Activated B cell treated with CpG ODN at 0.5 μM for 24 hours (primary cell): ENCODE measurements around the gene TBC1D26. TPM values are rescaled to one million over a fixed set of nuclear protein-coding genes. Genes with fewer than 3 reads are reported as not detected.

Source experiments
- ATAC-seq: fragments of 200-7000 bp; cut with Tn5 transposase; one replicate; pipeline ENCODE4 v1.10.0; 2021; ENCODE audit warnings: low read depth, mild to moderate bottlenecking, moderate library complexity
- CTCF ChIA-PET: fragments of 350-600 bp; sonication (Branson Sonifier 250); formaldehyde crosslinking; loops from one replicate; lab custom pipeline; 2021; ENCODE audit warnings: antibody characterized with exemption; lab: Charles Lee
- POLR2A ChIA-PET: fragments of 350-600 bp; sonication (Branson Sonifier 250); formaldehyde crosslinking; loops from one replicate; lab custom pipeline; 2021; ENCODE audit warnings: antibody characterized with exemption; lab: Charles Lee
- DNase-seq: peaks from one replicate; pipeline ENCODE4 v3.0.0; 2022
- H3K27ac Mint-ChIP-seq: one replicate; pipeline ENCODE4 v1.8.0; 2020; ENCODE audit warnings: mixed read lengths
- H3K27me3 Mint-ChIP-seq: one replicate; pipeline ENCODE4 v1.8.0; 2021; ENCODE audit warnings: mixed read lengths
- H3K36me3 Mint-ChIP-seq: one replicate; pipeline ENCODE4 v1.8.0; 2021; ENCODE audit warnings: low read depth, mixed read lengths
- H3K4me1 Mint-ChIP-seq: one replicate; pipeline ENCODE4 v1.8.0; 2021; ENCODE audit warnings: mixed read lengths
- H3K4me3 Mint-ChIP-seq: one replicate; pipeline ENCODE4 v1.8.0; 2020; ENCODE audit warnings: mild to moderate bottlenecking, mixed read lengths
- H3K9me3 Mint-ChIP-seq: one replicate; pipeline ENCODE4 v1.8.0; 2020; ENCODE audit warnings: mixed read lengths
- CTCF ChIP-seq: fragments of 200-600 bp; IDR thresholded peaks from one replicate; pipeline ENCODE4 v1.8.0; 2022; ENCODE audit warnings: antibody characterized with exemption, mild to moderate bottlenecking
- intact Hi-C: fragments of 100-400 bp; cut with micrococcal nuclease; formaldehyde crosslinking; loops from one replicate; pipeline ENCODE4 v1.15.1; 2024
- total RNA-seq: library from RNA; stranded (reverse); gene quantifications from 2 replicates; pipeline ENCODE4 v1.2.3, GENCODE V29; 2022

TBC1D26 gene
- total RNA-seq, 1 donor from 2014 or later = 0.18 TPM

GRCh38 chr17:15741624-15742023 is 9.5 kb downstream of the TBC1D26 start:
- Mint-ChIP-seq H3K27me3 (peaks cover 3% of the 10 kb centered on the region), H3K9me3 (no peaks in the 10 kb centered on the region), H3K27ac (no peak overlapping the region), H3K4me3 (no peak overlapping the region), H3K4me1 (no peaks in the 10 kb centered on the region), H3K36me3 (no peaks in the 10 kb centered on the region)
- ChIA-PET CTCF (no interaction called here), POLR2A (no interaction called here)
- DNase-seq = no peak
- TF ChIP-seq CTCF = no peak
- no peak for ATAC-seq
- intact Hi-C loops = no loop called here

GRCh38 chr17:15742051-15742795 is 10.1 kb downstream of the TBC1D26 start:
- H3K27me3 Mint-ChIP-seq = peaks cover 3% of the 10 kb centered on the region
- no peaks in the 10 kb centered on the region for H3K9me3 Mint-ChIP-seq
- no peak for TF ChIP-seq CTCF
- peaks cover 1% of the 10 kb centered on the region for H3K4me1 Mint-ChIP-seq
- intact Hi-C loops = no loop called here
- DNase-seq (no peak), ATAC-seq (no peak)
- H3K36me3 Mint-ChIP-seq = no peaks in the 10 kb centered on the region
- ChIA-PET POLR2A (no interaction called here), CTCF (no interaction called here)
- H3K27ac Mint-ChIP-seq = no peak overlapping the region
- H3K4me3 Mint-ChIP-seq = no peak overlapping the region

GRCh38 chr17:15742921-15743320 is 10.8 kb downstream of the TBC1D26 start:
- Mint-ChIP-seq H3K36me3 (no peaks in the 10 kb centered on the region), H3K9me3 (no peaks in the 10 kb centered on the region), H3K4me3 (no peak overlapping the region), H3K4me1 (peaks cover 2% of the 10 kb centered on the region), H3K27me3 (peaks cover 3% of the 10 kb centered on the region), H3K27ac (no peak overlapping the region)
- TF ChIP-seq CTCF = no peak
- ATAC-seq (no peak), DNase-seq (no peak)
- intact Hi-C loops = no loop called here
- POLR2A ChIA-PET = no interaction called here
- CTCF ChIA-PET = no interaction called here

GRCh38 chr17:15744074-15744676 is 12.1 kb downstream of the TBC1D26 start:
- CTCF ChIA-PET = no interaction called here
- DNase-seq = no peak

More at GRCh38 chr17:15744074-15744676, 12.1 kb downstream of the TBC1D26 start:
- H3K36me3 Mint-ChIP-seq = no peaks in the 10 kb centered on the region
- peaks cover 3% of the 10 kb centered on the region for H3K27me3 Mint-ChIP-seq
- H3K27ac Mint-ChIP-seq = no peak overlapping the region
- no peak for ATAC-seq
- TF ChIP-seq CTCF = no peak
- POLR2A ChIA-PET = no interaction called here
- no peak overlapping the region for H3K4me3 Mint-ChIP-seq
- intact Hi-C loops = no loop called here
- H3K9me3 Mint-ChIP-seq = no peaks in the 10 kb centered on the region
- peaks cover 9% of the 10 kb centered on the region for H3K4me1 Mint-ChIP-seq
